K562 (cell line): ENCODE results near the gene CCM2.

Experiments
- HMG20A ChIP-seq: fragments of 450-650 bp; formaldehyde crosslinking; conservative IDR thresholded peaks from 2 replicates; pipeline ENCODE4 v1.4.0; 2020; ENCODE audit warnings: mild to moderate bottlenecking, mixed read lengths
- POLR2AphosphoS5 ChIP-seq: IDR thresholded peaks from 2 replicates; pipeline ENCODE4 v1.6.1; 2011; ENCODE audit warnings: mild to moderate bottlenecking, low read depth, low read length, moderate library complexity; ENCODE audit not compliant: control insufficient read depth, insufficient read depth

DNA sequence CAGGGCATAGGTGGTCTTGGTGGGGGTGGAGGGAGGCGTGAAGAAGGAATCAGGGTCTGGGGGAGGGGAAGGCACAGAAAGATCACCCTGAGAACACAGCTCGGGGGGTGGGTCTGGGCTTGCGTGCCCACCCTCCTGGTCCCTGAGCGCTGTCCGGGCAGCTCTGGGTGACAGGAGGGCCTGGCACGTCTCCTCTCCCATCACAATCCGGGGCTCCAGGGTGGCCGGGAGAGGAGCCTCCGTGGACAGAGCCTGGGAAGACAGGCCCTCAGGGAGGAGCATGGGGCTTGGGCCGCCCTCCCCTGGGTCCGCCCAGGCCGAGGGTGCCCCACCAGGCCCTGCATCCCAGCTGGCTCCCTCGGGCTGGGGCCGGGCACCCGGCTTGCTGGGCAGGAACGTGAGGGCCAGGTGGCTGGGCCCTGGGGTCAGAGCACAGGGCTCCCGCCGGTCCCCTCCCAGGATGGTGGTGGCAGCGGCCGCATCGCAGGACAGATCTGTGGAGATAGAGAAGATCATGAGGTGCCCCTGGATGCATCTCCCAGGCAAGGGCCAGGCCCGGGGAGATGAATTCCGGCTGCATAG lies 85.7 kb downstream of the CCM2 start:
- TF ChIP-seq POLR2AphosphoS5 (no peak), HMG20A (CRISPR knock-in tag) (no peak)
